SK-N-SH (cell line): ENCODE measurements around the gene APEX2.
A peak's percentile ranks its signal among the peaks of the same experiment; 100 is the strongest.

Source experiments
- CTCF ChIP-seq: fragments of 200-600 bp; sonication (generic); IDR thresholded peaks from 2 replicates; pipeline ENCODE4 v1.6.1; 2017; ENCODE audit warnings: antibody characterized with exemption, mild to moderate bottlenecking, moderate library complexity
- EZH2phosphoT487 ChIP-seq: fragments of 200-600 bp; sonication (generic); IDR thresholded peaks from 2 replicates; pipeline ENCODE4 v1.6.1; 2017; ENCODE audit warnings: low read depth, mixed run types, mild to moderate bottlenecking, antibody characterized with exemption, moderate library complexity, borderline replicate concordance
- GABPA ChIP-seq: IDR thresholded peaks from 2 replicates; pipeline ENCODE4 v1.4.0; 2012; ENCODE audit warnings: low read depth, mild to moderate bottlenecking
- MAX ChIP-seq: IDR thresholded peaks from 2 replicates; pipeline ENCODE4 v1.4.0; 2012; ENCODE audit warnings: low read depth
- NRF1 ChIP-seq: IDR thresholded peaks from 2 replicates; pipeline ENCODE4 v1.6.1; 2012; ENCODE audit warnings: low read depth, mild to moderate bottlenecking, low read length
- PBX3 ChIP-seq: IDR thresholded peaks from 2 replicates; pipeline ENCODE4; 2012
- SIN3A ChIP-seq: IDR thresholded peaks from 2 replicates; pipeline ENCODE4 v1.6.1; 2012; ENCODE audit warnings: low read depth, mild to moderate bottlenecking, low read length, moderate library complexity, borderline replicate concordance
- TAF1 ChIP-seq: IDR thresholded peaks from 2 replicates; pipeline ENCODE4 v1.6.1; 2012; ENCODE audit warnings: low read depth, mild to moderate bottlenecking, low read length, moderate library complexity, borderline replicate concordance
- USF1 ChIP-seq: IDR thresholded peaks from 2 replicates; pipeline ENCODE4 v1.4.0; 2012; ENCODE audit warnings: low read depth, borderline replicate concordance

DNA sequence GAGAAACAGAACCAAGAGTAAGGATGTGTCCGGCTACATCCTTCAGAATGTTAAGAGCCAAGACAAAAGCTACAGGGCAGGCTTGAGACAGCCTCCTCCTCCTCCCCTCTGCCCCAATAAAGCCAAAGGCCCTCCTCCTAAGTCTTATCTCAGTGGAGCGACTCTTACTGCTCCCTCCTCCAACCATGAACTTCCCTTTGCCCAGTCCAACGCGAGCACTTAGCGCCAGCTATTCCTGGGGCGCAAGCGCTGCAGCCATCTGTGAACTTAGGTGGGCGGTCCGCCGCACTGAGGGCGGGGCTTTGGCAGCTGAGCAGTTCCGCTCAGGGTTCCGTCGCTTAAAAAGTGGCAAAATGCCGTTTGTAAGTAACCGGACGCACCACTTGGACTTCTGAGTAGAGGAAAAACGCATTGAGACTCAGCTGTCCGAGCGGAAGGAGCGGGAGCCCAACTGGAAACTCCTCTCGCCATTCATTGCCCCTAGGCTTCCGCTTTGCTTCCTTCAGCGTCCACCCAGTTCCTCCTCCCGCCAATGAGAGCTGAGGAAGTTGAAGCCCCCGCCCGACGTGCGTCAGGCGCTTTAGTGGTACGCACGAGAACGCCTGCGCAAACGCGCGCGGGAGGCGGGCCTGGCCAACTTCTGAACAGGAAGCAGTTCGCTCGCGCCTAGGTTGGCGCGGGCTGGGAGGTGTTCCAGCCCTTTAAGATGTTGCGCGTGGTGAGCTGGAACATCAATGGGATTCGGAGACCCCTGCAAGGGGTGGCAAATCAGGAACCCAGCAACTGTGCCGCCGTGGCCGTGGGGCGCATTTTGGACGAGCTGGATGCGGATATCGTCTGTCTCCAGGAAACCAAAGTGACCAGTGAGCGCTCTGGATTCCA, at the start of gene APEX2:
- TF ChIP-seq USF1 (no peak), CTCF (no peak), EZH2phosphoT487 (no peak), GABPA (peak; percentile 70), NRF1 (peak; percentile 66), SIN3A (no peak), TAF1 (peak; percentile 46), MAX (peak; percentile 32; the same call in 1 of the 2 replicates), PBX3 (no peak)
